ENCODE measurements around the gene PPP1R15A. TPM values are rescaled to one million over a fixed set of nuclear protein-coding genes. Genes with fewer than 3 reads are reported as not detected.

The PPP1R15A gene
- total and polyA plus RNA-seq, 2 of the 8 experiments (the other 6 are each of a cell fraction or from before 2014, with no cell fraction given): 4.1 to 14.0 TPM

GRCh38 chr19:48845384-48845783, 26.8 kb upstream of the PPP1R15A start:
- Histone ChIP-seq H3K27me3 (replicated peaks in 1 of 4; ENCODE audit: control insufficient read depth in 3 of 4, extremely low read depth in 1 of 4, insufficient read depth in 3 of 4, low read length in 3 of 4) (no peaks in the 10 kb centered on the region), H2AK5ac (ENCODE audit: low read depth, low read length) (no peak overlapping the region), H2AFZ (ENCODE audit: low read length) (no peak overlapping the region), H4K8ac (ENCODE audit: extremely low read depth, insufficient read depth, low read length) (no peak overlapping the region), H3K9me3 (ENCODE audit: insufficient read depth in 2 of 2, low read depth in 1 of 2, low read length in 1 of 2) (no peaks in the 10 kb centered on the region), H2BK20ac (ENCODE audit: low read length) (no peak overlapping the region), H3K23ac (ENCODE audit: insufficient read length) (no peak overlapping the region), H2BK12ac (ENCODE audit: low read depth, low read length) (no peak overlapping the region), H3K4ac (replicated peaks; ENCODE audit: insufficient read length, low read depth, low read length) (no peak overlapping the region), H4K20me1 (replicated peaks in 1 of 2; ENCODE audit: control insufficient read depth in 1 of 2, insufficient read depth in 2 of 2, low read length in 2 of 2) (no peaks in the 10 kb centered on the region), H3K14ac (ENCODE audit: insufficient read length) (no peak overlapping the region), H3K9ac (replicated peaks in 1 of 4; ENCODE audit: extremely low read depth in 1 of 4, low read depth in 3 of 4, low read length in 3 of 4) (no peak overlapping the region), H3K18ac (ENCODE audit: extremely low read depth, low read length) (no peak overlapping the region), H3K79me2 (ENCODE audit: control insufficient read depth in 1 of 2, insufficient read depth in 2 of 2, low read length in 2 of 2) (no peaks in the 10 kb centered on the region), H3K56ac (replicated peaks; ENCODE audit: insufficient read length, low read depth, low read length) (no peak overlapping the region), H4K91ac (replicated peaks; ENCODE audit: insufficient read length, low read length) (no peak overlapping the region), H3K4me2 (ENCODE audit: insufficient read depth in 1 of 2, low read depth in 2 of 2, low read length in 2 of 2) (no peak overlapping the region), H3K27ac (ENCODE audit: low read depth, low read length) (no peak overlapping the region), H3K79me1 (ENCODE audit: low read depth, low read length) (no peaks in the 10 kb centered on the region), H4K5ac (ENCODE audit: insufficient read length, low read depth, low read length) (no peak overlapping the region), H2BK15ac (ENCODE audit: low read length) (no peak overlapping the region), H3K23me2 (ENCODE audit: low read depth, low read length) (no peaks in the 10 kb centered on the region), H3K36me3 (ENCODE audit: control insufficient read depth in 2 of 4, insufficient read depth in 4 of 4, low read length in 3 of 4) (peaks cover 4 to 23% (median 5%) of the 10 kb centered on the region in 4 experiments; a peak in 5 of 8 replicates), H2BK5ac (ENCODE audit: low read depth, low read length) (no peak overlapping the region), H3K4me3 (ENCODE audit: extremely low read depth in 1 of 4, insufficient read depth in 2 of 4, low read depth in 3 of 4, low read length in 4 of 4) (no peak overlapping the region), H3K4me1 (replicated peaks in 1 of 4; ENCODE audit: control insufficient read depth in 3 of 4, insufficient read depth in 4 of 4, low read length in 3 of 4) (no peaks in the 10 kb centered on the region), H2BK120ac (replicated peaks; ENCODE audit: low read depth, low read length) (no peak overlapping the region)
- WGBS, 2 experiments (ENCODE audit: extremely low coverage in 1 of 2, insufficient coverage in 1 of 2, insufficient read length in 1 of 2, insufficient replicate concordance in 2 of 2, low coverage in 1 of 2, low lambda C conversion rate in 2 of 2, missing lambda C conversion rate in 1 of 2): 93% methylated on average over 15 of the region's 15 CpGs; no CpG with 5 or more reads in 1 of the 2 experiments
- ChIA-PET POLR2A (ENCODE audit: partially characterized antibody) (interaction anchor here (0.6 to 2.2 kb wide), 8 partner anchors 9 to 215 kb away, joined by 3 to 6 read pairs (median 3); partner anchors contain the start of genes BCAT2, IZUMO1 and PPP1R15A), CTCF (ENCODE audit: partially characterized antibody) (interaction anchor here (0.6 to 7.8 kb wide), 12 partner anchors 9 to 135 kb away, joined by 3 to 231 read pairs (median 3); partner anchors contain the start of genes DHDH and HSD17B14)
- FAIRE-seq (no peak), DNase-seq (ENCODE audit: low read depth in 1 of 2, low spot score in 2 of 2) (no peak)
- TF ChIP-seq ASH2L (IDR thresholded peaks at IDR 0.05; ENCODE audit: low read length) (no peak), CTCF (IDR thresholded peaks at IDR 0.05; ENCODE audit: control extremely low read depth in 1 of 3, insufficient read depth in 1 of 3, low read depth in 1 of 3, low read length in 3 of 3) (no peak), CREB1 (IDR thresholded peaks at IDR 0.05) (no peak), RNF2 (IDR thresholded peaks at IDR 0.05; ENCODE audit: borderline replicate concordance, low read depth, low read length, missing control alignments, poor library complexity, severe bottlenecking) (no peak), RXRA (IDR thresholded peaks at IDR 0.05; ENCODE audit: insufficient read depth, low read depth, low read length) (no peak), EP300 (IDR thresholded peaks at IDR 0.05; ENCODE audit: borderline replicate concordance in 1 of 2, low read depth in 2 of 2, low read length in 2 of 2) (no peak), CEBPB (IDR thresholded peaks at IDR 0.05; ENCODE audit: low read depth, low read length) (no peak), YY1 (IDR thresholded peaks at IDR 0.05; ENCODE audit: low read depth, low read length) (no peak), GTF2F1 (IDR thresholded peaks at IDR 0.05; ENCODE audit: borderline replicate concordance, low read depth, low read length) (no peak), POLR2AphosphoS5 (IDR thresholded peaks at IDR 0.05; ENCODE audit: low read depth, low read length) (no peak), CTBP2 (IDR thresholded peaks at IDR 0.05; ENCODE audit: borderline replicate concordance, insufficient read depth, insufficient read length, low read length) (no peak)

Data from H1 (cell line).